Activated CD8-positive, alpha-beta memory T cell treated with anti-CD3 and anti-CD28 coated beads, Interleukin-2, amount 50 U/mL, for 1 hour (primary cell): ENCODE measurements around the gene COX7A2.

Experiments used
- DNase-seq: peaks from one replicate; pipeline ENCODE4 v3.0.0-alpha.2; 2020; ENCODE audit errors: extremely low read depth

Gene COX7A2

GRCh38 chr6:75268121-75268987, 24.8 kb upstream of the COX7A2 start:
- no peak for DNase-seq

- DNase-seq: no peak
These were observed 23.9 kb upstream of the COX7A2 start for GRCh38 chr6:75267461-75267860.

GRCh38 chr6:75266716-75267291, 23.2 kb upstream of the COX7A2 start:
- DNase-seq: no peak

GRCh38 chr6:75263401-75263750, 19.8 kb upstream of the COX7A2 start:
- DNase-seq: no peak

GRCh38 chr6:75262716-75263400, 19.3 kb upstream of the COX7A2 start:
- DNase-seq: no peak

GRCh38 chr6:75261299-75261698, 17.7 kb upstream of the COX7A2 start:
- DNase-seq: no peak

GRCh38 chr6:75257343-75258087, 13.9 kb upstream of the COX7A2 start:
- DNase-seq: no peak

- DNase-seq: no peak
These were observed 7.0 kb upstream of the COX7A2 start for GRCh38 chr6:75250552-75250951.

GRCh38 chr6:75249837-75250236, 6.2 kb upstream of the COX7A2 start:
- no peak for DNase-seq

GRCh38 chr6:75246386-75246785, 2.8 kb upstream of the COX7A2 start:
- no peak for DNase-seq

- no peak for DNase-seq
These were observed 523 bp upstream of the COX7A2 start for GRCh38 chr6:75244063-75244584.

- DNase-seq: no peak
These were observed 7.0 kb downstream of the COX7A2 start for GRCh38 chr6:75236630-75237029.

GRCh38 chr6:75235271-75235670, 8.3 kb downstream of the COX7A2 start:
- DNase-seq: no peak

- DNase-seq: no peak
These were observed 9.3 kb downstream of the COX7A2 start for GRCh38 chr6:75234126-75234865.

- no peak for DNase-seq
These were observed 10.4 kb downstream of the COX7A2 start for GRCh38 chr6:75233092-75233615.

GRCh38 chr6:75230484-75231325, 12.9 kb downstream of the COX7A2 start:
- DNase-seq: no peak

GRCh38 chr6:75224303-75224926, 19.2 kb downstream of the COX7A2 start:
- no peak for DNase-seq

- no peak for DNase-seq
These were observed 20.2 kb downstream of the COX7A2 start for GRCh38 chr6:75223428-75223827.

GRCh38 chr6:75222261-75222660, 21.3 kb downstream of the COX7A2 start:
- DNase-seq: no peak

GRCh38 chr6:75221116-75221515, 22.5 kb downstream of the COX7A2 start:
- no peak for DNase-seq
